ENCODE data around the gene HDDC3. TPM values are rescaled to one million over a fixed set of nuclear protein-coding genes. Genes with fewer than 3 reads are reported as not detected.

Gene HDDC3
- total and polyA plus RNA-seq, 9 of the 15 experiments (the other 6 are each of a cell fraction or from before 2014, with no cell fraction given): 14.9 to 55.8 (median 36.9) TPM

DNA sequence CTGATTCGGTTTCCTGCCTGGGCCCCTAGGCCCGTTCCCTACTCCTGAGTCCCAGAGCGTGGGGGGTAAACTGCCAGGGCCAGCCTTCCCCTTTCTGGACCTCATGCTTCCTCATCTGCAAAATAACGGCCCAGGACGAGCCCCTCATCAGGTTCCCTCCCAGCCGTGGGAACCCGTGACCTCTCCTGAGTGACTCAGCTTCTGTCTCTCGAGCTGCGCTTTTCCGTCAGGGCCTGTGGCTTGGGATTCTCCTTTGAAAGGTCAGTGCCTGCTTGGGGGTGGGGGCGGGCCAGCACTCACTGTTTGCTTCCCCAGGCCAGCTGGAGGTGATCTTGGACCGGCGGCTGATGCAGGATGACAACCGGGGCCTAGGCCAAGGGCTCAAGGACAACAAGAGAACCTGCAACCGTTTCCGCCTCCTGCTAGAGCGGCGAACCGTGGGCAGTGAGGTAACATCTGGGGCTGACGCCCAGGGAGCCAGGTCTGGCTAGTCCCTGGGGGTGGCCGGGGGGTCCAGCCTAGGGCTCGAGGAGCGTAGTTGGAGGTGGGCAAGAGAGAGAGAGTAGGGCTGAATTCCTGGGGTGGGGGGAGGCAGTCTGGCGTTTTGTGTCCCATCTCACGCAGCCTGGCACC, 16.4 kb downstream of the HDDC3 start (continued):
- TF ChIP-seq MAFG (tag; conservative IDR thresholded peaks at IDR 0.05): peak; percentile 81
- TF ChIP-seq CXXC5 (CRISPR knock-in tag; IDR thresholded peaks at IDR 0.05): peak; percentile 70
- TF ChIP-seq PURB (CRISPR knock-in tag; IDR thresholded peaks at IDR 0.05; ENCODE audit: low read depth): no peak
- no peak for TF ChIP-seq GMEB1 (CRISPR knock-in tag; IDR thresholded peaks at IDR 0.05)
- no peak for TF ChIP-seq TRIM28 (IDR thresholded peaks at IDR 0.05)
- no peak for TF ChIP-seq SOX6 (IDR thresholded peaks at IDR 0.05)
- no peak for TF ChIP-seq RB1 (IDR thresholded peaks at IDR 0.05; ENCODE audit: low read depth)
- no peak for TF ChIP-seq IFI16 (CRISPR knock-in tag; IDR thresholded peaks at IDR 0.05)
- peak; percentile 29; the same call in 1 of the 2 replicates for TF ChIP-seq NFIC (IDR thresholded peaks at IDR 0.05)
- no peak for TF ChIP-seq ZNF511 (CRISPR knock-in tag; IDR thresholded peaks at IDR 0.05)
- TF ChIP-seq, protein P1, sequence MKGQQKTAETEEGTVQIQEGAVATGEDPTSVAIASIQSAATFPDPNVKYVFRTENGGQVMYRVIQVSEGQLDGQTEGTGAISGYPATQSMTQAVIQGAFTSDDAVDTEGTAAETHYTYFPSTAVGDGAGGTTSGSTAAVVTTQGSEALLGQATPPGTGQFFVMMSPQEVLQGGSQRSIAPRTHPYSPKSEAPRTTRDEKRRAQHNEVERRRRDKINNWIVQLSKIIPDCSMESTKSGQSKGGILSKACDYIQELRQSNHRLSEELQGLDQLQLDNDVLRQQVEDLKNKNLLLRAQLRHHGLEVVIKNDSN (CRISPR knock-in tag; IDR thresholded peaks at IDR 0.05): peak; percentile 68
- TF ChIP-seq TCF3 (CRISPR knock-in tag; IDR thresholded peaks at IDR 0.05): 0 out of 2 replicates have a peak, but pooled peaks have one; percentile 30
- TF ChIP-seq ZNF589 (CRISPR knock-in tag; IDR thresholded peaks at IDR 0.05; ENCODE audit: low read depth): peak; percentile 69; the same call in 1 of the 2 replicates
- TF ChIP-seq, protein P2, sequence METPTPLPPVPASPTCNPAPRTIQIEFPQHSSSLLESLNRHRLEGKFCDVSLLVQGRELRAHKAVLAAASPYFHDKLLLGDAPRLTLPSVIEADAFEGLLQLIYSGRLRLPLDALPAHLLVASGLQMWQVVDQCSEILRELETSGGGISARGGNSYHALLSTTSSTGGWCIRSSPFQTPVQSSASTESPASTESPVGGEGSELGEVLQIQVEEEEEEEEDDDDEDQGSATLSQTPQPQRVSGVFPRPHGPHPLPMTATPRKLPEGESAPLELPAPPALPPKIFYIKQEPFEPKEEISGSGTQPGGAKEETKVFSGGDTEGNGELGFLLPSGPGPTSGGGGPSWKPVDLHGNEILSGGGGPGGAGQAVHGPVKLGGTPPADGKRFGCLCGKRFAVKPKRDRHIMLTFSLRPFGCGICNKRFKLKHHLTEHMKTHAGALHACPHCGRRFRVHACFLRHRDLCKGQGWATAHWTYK (CRISPR knock-in tag; IDR thresholded peaks at IDR 0.05): no peak
- no peak for TF ChIP-seq NCOA4 (IDR thresholded peaks at IDR 0.05; ENCODE audit: partially characterized antibody)
- no peak for TF ChIP-seq NFYB (IDR thresholded peaks at IDR 0.05; ENCODE audit: extremely low read depth, insufficient read length)
- no peak for TF ChIP-seq PHTF2 (CRISPR knock-in tag; IDR thresholded peaks at IDR 0.05)
- TF ChIP-seq ZNF133 (CRISPR knock-in tag; IDR thresholded peaks at IDR 0.05): no peak
- TF ChIP-seq TCFL5 (CRISPR knock-in tag; conservative IDR thresholded peaks at IDR 0.05): no peak
- TF ChIP-seq TEAD4 (IDR thresholded peaks at IDR 0.05; ENCODE audit: low read length): 0 out of 2 replicates have a peak, but pooled peaks have one; percentile 38
- peak; percentile 76; the same call in 1 of the 2 replicates for TF ChIP-seq TEAD4 (CRISPR knock-in tag; IDR thresholded peaks at IDR 0.05; ENCODE audit: borderline replicate concordance)
- no peak for TF ChIP-seq SAFB2 (IDR thresholded peaks at IDR 0.05; ENCODE audit: borderline replicate concordance, low read depth, low read length, severe bottlenecking)
- TF ChIP-seq RAD21 (CRISPR knock-in tag; conservative IDR thresholded peaks at IDR 0.05 in 1 of 2, IDR thresholded peaks at IDR 0.05 in 1 of 2): peak; percentile 25 to 52; a peak in 2 of 4 replicates
- TF ChIP-seq RFX5 (IDR thresholded peaks at IDR 0.05; ENCODE audit: low read depth, low read length): no peak
